NCI-H2227 treated with DMSO at 0.1 percent for 48 hours (cell line): Measurements from ENCODE around the gene C16orf92.
"Not testable (repeated sequence)": the region's sequence is repeated elsewhere in the genome, so short reads cannot be mapped to it uniquely, and the experiment has no call there.

Source experiments
- DNase-seq: peaks from one replicate; lab custom pipeline; 2025; lab: John Stamatoyannopoulos, UW

C16orf92 gene

DNA sequence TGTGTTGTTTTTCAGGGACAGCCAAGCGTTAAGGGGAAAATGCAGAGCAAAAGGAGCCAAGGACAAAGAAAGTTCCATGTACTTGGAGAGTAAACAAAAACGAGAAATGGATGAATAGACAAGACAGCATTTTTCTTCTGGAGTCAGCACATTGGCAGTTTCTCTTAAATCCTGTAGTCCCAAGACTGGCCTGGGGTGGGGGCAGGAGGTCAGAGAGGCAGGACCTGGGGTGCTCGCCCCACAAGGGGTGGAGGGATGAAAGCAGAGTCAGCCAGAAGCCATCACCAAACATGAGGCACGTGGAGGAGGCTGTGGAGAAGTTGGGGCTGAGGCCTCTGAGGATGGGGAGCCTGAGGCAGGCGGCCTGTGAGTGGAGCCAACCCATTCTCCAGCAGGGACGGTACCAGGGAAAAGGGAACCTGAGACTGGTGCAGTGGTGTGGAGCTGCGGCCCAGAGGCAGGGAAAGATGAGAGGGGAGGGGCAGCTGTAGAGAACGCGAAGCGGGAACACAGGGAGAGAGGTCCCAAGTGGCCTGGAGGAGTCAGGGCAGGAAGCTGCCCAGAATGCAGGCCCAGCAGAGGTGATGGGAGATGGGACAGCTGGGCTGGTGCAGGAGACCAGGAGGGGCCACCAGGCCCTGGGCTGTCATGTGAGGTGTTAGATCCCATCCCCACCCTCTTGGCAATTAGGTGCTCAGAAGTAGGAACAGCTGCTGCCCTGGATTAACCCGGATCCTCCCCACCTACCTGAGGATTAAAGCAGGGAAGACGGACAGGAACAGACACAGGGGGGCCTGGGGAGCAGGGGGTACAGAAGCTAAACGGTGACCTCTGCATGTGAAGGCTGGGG, 4.8 kb downstream of the C16orf92 start:
- DNase-seq: no peak

DNA sequence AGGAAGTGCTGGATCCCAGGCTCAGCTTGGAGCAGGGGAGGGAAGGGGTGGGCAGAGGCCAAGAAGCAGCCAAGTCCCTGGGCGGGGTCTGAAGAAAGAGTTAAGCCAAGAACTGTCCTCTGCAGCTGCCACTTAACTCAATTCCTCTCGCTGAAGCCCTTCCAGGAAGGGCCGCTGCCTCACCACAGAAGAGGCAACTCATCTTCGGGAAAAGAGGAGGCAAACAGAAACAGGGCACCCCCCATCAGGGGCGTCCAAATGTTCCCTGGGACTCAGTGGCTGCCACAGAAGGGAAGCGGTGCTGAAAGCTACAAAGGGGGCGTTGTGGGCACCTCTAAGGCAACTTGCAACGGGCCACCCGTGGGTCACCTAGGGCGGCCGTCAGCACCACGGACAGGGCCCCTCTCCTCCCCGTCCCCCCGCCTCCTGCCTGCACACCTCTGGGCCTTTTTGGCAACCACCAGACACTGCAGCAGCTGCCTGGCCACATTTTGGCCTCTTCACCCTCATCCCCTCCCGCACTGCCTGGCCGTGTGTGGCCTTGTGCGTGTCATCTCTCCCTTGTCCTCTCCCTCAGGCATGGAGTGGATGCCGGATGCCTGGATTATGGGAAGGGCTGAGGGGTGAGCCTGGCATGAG, 5.6 kb downstream of the C16orf92 start:
- no peak for DNase-seq

DNA sequence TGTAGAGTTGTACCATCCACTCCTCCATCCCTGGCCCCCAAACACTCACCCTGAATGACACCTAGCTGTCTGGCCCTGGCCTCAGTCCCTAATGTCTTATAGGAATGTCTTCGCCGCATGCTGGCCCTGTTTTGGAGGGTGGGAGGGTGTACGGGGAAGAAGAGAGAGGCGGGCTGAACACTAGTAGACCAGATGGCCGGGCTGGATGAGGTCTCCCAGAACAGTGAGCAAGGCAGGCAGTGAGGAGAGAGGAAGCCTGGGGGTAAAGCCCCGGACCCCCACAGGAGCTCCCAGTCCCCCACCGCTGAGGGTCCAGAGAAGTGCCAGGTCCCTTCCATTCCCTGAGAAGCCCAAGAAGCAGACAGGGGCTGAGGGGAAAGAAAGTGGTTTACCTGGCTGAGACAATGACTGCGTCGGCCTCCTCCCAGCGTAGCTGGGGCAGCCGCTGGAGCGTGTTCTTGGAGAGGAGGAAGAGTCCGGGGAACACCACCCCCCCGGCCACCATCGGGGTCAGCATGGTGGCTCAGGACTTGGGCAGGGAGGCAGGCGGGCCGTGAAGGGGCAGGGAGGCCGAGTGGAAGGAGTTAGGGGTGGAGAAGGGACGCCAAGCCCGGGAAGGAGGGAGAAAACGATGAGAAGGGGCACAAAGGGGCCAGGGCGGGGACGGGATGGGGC, 7.2 kb downstream of the C16orf92 start:
- no peak for DNase-seq

DNA sequence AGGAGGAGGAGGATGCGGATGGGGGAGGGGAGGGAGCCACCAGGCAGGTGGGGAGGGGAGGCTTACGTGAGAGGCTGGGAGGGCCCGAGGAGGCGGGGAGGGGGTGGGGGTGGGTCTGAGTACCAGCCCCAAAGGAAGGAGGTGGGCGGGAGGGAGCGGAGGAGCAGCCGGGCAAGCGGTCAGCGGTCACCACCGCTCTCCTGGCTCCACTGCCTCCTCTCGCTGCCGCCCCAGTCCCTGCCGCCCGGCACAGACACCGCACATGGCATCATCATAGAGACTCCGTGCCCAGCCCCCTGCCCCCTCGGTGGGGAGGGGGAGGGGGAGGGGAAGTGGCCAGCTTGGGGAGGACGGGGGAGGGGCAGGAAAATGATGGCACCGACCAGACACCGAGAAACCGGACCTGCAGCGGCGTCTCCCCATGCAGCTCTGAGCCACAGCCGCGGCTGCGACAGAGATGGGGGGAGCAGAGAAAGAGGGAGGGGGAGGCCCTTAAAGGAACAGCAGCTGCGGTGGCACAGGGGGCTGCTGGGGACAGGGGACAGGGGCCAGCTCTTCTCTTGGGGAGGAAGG, 7.9 kb downstream of the C16orf92 start, which contains the start of gene TLCD3B:
TLCD3B (minus strand) TSS at position 431 of the 573 bp plus-strand sequence. CDS start 744 bp downstream, outside the sequence.
- DNase-seq: peak; percentile 49

DNA sequence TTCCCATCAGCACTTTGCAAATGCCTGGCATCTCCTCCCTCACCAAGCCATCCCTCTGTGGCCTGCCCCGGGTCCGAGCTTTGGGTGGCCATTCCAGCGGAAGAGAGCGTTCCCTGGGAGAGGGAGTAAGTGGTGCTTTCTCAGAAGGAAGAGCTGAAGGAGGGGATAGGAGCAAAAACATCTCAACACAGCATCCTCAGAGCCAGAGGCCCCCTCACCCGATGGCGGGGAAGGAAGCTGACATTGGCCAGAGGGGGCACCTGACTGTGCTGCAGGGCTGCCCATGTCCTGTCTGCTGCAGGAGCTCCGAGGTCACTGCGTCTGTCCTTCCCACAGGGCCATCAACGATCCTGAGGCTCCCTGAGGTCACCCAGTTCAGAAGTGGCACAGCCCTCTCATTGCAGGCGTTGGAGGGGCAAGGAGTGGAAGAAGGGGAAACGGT, 8.5 kb downstream of the C16orf92 start:
- no peak for DNase-seq

DNA sequence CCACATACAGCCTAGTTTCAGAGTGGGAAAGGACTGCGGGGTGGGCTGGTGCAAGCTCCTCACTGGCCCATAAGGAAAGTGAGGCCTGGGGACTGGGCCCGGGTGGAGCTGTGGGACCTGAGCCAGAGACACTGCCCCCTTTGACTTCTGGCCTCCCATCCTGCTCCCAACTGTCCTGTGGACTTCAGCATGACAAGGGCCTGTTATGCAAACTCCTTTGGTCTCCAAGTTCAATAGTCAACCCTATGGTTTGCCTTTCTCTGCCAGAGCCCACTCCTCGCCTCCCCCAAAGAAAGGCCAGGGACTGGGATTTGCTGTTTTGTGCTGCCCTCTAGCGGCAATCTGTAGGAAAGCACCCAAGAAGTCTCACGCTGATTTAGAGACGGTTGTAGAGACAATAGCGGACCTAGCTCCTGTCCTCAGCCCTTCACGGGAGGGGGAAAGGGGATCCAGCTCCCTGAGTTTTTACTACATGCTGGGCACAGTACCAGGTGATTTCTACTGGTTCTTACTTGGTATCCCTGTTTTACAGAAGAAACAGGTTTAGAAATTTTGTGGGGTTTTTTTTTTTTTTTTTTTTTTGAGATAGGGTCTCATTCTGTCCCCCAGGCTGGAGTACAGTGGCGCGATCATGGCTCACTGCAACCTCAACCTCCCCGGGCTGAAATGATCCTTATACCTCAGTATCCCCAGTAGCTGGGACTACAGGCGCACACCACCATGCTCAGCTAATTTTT, 9.3 kb downstream of the C16orf92 start:
- DNase-seq: peak; percentile 85

DNA sequence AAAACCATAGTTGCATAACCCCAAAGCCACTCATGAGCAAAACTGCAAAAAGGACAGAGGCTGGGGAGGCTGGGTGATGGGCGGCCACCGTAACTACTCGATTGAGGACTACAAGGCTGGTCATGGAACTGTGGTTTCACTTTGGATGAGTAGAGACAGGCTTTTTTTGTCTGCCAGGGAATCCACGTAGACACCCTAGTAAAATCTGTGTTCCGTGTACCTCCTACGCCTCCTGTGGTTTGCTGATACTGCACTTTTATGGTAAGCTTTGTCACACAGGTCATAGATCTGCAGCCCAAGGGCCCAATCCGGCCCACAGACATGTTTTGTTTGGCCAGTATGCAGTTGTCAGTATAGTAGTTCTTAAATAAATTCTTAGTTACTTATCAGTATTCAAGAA, 10.3 kb downstream of the C16orf92 start:
- no peak for DNase-seq

DNA sequence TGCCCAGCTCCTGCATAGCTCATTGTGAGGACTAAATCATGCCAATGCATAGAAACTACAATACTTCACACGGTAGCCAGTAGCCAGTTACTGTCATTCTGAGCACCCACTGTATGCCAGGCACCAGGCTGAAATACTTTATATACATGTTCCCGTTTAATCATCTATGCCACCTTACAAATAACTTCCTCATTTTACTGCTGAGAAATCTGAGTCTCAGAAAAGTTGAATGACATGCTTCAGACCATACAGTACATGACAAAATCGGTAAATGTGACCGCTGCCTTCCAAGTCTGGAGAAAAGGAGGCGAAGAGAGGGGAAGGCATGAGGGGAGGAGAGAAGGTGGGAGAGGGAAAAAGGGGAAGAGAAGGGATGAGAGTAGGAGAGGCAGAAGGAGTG, 17.2 kb downstream of the C16orf92 start:
- DNase-seq: no peak

DNA sequence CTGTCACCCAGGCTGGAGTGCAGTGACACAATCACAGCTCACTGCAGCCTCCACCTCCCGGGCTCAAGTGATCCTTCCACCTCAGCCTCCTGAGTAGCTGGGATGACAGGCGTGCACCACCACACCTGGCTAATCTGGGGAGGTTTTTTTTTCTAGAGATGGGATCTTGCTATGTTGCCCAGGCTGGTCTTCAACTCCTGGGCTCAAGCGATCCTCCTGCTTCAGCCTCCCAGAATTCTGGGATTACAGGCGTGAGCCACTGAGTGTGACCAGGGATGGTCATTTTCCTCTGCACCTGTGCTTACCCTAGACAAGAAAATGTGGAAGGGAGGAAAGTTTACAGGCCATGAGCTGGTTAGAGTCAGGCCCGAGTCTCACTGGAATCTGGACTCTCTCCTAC, 17.7 kb downstream of the C16orf92 start:
- not testable (repeated sequence) for DNase-seq

DNA sequence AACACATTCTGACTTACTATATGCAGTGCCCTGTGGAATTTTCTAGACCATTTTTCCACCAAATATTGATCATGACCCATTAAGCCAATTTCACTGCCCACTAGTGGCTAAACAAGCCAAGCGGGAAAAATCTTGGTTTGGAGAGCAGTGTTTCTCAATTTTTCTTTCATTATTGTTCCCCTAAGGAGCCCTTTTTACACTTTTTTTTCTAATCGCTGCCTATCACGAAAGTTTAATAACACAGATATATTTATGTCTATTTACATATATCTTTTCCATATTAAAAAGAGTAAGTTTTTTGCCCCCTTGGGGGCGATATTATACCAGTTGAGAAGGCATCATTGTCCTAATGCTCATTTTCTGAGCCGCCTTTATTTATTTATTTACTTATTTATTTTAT, 18.8 kb downstream of the C16orf92 start:
- no peak for DNase-seq

DNA sequence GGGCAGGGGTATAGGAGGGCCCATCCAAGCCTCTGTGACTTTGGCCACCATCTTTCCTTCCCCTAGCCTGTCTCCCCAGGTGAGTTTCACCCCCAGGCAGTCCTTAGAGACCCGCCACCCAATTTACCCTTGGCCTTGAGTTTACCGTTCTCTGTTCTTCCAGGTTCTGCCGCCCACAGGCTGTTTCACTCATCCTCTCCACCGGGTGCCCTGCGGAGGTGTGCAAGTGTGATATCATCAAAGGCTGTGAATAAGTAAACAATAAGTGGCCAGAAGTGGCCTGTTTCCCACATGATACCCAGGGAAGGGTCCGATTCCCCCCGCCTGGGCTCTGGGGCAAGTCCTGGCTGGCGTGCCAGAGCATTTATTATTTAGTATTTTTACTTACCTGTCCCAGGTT, 23.2 kb downstream of the C16orf92 start:
- no peak for DNase-seq

DNA sequence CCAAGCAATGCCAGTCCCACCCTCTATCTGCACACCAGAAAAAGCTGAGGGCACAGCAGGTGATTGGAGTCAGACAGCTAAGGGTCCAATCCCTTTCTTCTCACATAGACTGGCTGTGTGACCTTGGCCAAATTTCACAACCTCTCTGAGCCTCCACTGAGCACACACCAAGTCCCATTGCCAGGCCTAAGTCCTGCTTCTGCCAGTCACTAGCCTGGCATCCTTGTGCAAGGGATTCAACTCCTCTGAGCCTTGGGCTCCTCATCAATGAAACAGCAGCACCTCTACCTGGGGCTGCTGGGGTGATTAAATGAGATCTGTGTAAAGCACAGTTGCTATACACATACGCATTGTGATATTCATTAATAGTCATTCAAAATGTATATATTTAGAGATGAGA, 23.6 kb downstream of the C16orf92 start:
- DNase-seq: no peak

DNA sequence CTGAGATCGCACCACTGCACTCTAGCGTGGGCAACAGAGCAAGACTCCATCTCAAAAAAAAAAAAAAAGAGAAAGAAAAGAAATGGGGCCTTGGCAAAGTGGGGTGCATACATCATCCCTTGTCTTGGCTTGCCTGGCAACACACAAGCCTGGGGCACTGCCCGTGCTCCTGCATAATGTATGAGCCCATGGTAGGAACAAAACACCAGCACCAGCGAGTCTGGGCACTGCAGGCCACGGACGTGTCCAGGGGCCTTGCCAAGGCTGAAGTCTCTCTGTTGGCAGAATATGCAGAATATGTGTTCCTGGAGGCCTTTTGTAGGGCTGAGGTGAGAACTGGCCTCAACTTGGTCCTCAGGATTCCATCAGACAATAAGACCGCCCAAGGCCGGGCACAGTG, 26.9 kb downstream of the C16orf92 start:
- DNase-seq: no peak

DNA sequence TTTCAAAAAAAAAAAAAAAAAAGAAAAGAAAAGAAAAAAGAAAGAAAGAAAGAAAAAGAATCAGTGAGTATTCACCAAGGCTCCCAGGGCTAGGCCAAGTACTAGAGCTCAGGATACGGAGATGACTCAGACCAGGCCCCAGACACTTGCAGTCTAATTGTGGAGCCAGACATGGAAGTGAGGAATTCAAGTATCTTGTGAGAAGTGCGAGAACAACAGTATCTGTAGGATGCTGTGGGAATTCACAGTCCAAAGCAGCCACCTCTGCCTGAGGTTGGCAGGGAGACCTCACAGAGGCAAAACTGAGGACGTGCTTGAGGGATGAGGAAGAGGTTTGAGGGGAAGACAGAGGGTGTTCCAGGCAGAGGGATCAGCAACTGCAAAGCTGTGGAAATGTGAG, 28.5 kb downstream of the C16orf92 start:
- DNase-seq: no peak

DNA sequence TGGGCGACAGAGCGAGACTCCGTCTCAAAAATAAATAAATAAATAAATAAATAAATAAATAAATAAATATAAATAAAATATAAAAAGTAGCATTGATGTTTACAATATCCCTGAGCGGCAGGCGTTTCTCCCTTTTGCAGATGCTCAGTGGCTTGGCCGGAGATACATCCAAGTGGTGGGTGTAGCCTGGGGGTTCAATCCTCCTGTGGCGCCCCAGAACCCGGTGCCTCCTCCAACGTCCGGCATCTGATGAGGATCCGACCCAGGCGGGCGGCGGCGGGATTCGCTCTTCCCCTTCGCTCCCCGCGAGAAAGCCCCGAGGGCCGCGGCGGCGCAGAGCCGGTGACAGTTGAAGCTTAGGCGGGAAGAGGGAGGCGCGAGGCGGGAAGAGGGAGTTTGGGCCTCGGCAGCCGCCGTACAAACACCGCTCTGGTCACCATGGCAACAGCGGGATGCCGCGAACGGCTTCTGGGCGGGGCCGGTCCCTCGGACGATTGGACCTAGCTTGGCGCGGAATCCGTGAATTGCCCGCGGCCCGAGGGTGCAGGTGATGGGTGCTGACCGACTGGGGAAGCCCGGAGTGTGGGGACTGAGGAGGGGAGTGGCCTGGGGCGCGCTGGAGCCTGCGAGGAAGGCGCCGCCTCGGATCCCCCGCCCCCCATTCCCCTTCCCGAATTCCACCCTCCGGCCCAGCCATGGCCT, 29.8 kb downstream of the C16orf92 start:
- peak; percentile 92 for DNase-seq

DNA sequence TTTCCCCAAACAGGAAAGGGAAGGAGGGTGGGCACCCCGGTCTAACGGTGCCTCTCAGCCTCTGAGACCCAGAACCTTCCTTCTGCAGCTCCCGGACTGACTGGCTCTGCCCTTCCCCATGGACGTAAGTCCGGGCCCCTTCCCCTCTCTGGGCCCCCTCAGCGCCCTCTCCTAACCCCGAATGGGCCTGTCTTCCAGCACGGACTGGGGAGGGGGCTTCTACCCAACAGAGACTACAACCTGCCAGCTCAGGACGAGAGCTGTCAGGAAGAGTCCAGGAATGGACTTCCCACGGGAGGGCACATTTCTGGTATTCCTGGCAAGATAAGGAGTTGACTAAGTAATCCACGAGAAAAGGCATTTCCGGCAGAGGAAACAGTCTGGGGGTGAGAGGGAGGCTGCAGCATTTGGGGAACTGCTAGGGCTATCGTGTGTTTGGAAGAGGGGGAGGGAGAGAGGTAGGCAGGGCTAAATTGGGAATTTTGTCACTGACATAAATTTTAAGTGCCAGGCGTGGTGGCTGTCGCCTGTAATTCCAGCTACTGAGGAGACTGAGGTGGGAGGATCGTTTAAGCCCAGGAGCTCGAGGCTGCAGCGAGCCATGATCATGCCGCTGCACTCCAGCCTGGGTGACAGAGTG, 30.5 kb downstream of the C16orf92 start:
- no peak for DNase-seq

DNA sequence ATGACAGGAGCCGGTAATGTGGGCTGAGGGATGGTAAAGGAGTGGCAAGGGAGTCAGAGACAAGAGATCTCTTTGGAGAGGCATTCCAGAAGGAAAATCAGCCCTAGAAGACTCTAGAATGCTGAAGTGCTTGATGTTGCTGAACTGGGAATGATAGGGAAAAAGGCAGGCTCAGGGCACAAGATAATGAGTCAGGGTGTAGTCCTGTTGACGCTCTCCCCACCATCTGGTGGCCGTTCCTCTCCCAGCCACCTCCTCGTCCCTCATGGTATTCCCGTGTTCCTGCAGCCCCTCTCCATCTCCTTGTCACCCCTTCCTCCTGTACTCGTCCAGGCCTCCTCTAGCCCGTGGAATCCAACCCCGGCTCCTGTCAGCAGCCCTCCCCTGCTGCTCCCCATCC, 31.5 kb downstream of the C16orf92 start:
- DNase-seq: no peak

DNA sequence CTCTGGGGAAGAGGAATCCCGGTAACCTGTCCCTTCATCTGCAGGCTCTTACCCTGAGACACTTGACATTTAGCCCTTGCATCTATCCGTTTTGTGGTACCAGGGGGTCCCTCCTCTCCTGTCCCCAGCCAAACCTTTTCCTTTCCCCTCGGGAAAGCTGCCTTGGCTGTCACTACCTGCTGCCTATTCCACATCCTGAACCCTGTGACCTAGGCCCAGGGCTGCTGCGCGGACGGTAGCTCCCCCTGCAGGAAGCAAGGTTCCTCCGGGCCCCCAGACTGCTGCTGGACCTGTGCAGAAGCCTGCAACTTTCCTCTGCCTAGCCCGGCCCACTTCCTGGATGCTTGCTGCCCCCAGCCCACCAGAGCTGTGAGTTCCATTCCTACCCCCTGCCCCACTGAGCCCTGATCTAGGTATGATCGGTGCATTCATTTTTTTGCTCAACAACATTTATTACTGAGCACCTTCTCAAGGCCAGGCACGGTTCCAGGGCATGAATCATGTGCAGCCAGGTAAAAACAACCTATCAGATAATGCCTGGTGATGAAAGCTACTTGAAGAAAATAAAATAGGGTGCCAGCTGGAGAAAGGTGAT, 32.1 kb downstream of the C16orf92 start:
- no peak for DNase-seq

DNA sequence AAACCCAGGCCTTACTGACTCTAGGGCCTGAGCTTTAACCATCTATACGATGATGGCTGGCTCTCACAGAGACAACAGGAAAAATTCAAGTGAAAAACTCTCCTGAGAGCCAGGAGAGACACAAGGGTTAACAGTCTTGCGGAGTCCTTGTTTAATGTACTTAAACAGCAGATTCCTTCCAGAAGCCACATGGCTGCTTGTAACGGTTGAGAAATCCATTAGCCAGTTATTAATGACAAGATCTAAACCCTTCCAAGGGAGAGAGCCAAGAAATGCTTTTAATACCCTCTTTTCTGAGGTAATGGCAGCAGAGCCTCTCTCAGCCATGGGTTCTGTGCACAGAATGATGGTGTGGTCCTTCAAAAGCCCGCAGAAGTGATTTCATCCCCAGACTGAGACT, 37.3 kb downstream of the C16orf92 start:
- no peak for DNase-seq

DNA sequence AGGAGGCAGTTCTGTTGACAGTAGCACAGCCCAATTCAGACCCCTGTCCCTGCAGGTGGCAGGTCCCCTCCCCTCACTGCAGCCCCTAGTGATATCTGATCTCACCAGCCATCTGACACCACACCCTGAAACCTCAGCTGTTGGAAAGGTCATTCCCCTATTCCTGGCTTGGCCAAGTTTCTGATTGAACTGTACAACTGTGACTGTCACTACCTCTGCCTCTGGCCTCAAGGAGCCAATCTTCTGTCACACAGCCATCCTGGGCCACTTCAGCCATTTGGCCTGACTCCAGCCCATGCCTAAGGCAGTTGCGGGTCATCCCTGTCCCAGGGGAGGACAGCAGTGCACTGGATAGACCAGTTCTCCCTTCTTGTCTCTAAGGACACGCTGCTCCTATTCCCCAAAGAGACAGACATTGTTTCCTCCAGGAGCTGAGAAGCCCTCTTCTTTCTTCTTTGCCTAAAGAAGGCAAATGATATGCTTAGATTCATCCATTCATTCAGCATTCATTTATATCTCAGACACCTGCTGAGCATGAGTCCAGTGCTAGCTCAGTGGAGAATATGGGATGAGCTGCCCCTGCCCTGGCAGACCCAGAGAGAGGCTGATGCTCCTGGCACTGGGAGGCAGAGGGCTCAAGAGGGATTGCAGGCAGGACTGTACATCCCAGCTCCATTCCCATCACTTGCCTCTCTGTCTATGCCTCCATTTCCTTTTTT, 38.0 kb downstream of the C16orf92 start:
- no peak for DNase-seq
